Stimulated activated CD8-positive, alpha-beta memory T cell treated with anti-CD3 and anti-CD28 coated beads, Interleukin-15, amount 100 ng/mL, for 1 hour (primary cell): ENCODE measurements around the gene PRPSAP1.

Experiments used
- DNase-seq: peaks from one replicate; pipeline ENCODE4 v3.0.0-alpha.2; 2020; ENCODE audit warnings: low read depth

PRPSAP1 gene, protein sequence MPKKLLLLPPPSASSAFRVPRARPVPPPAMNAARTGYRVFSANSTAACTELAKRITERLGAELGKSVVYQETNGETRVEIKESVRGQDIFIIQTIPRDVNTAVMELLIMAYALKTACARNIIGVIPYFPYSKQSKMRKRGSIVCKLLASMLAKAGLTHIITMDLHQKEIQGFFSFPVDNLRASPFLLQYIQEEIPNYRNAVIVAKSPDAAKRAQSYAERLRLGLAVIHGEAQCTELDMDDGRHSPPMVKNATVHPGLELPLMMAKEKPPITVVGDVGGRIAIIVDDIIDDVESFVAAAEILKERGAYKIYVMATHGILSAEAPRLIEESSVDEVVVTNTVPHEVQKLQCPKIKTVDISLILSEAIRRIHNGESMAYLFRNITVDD

GRCh38 chr17:76353599-76354316, at the start of gene PRPSAP1:
TSS of gene PRPSAP1 (minus strand) at chr17:76353916. CDS start at chr17:76353703, 213 bp downstream.
- DNase-seq: peak; percentile 60

DNA sequence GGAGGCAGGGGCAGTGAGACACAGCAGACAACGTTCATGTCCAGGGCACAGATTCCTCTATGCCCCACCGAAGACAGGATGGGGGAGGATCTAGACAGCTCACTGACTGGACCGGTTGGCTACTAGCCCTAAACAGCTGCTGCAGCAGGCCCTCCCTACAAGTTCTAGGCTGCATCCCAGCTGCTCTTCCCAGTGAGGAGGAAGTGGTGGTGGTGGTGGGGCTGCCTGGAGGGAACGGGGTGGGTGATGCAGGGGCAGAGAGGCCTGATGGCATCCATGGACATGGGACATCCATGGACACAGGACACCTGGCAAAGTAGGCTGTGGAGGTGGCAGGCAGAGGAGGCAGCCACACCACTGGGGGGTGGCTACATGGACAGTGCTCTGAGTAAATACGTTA, 49.0 kb upstream of the PRPSAP1 start:
- no peak for DNase-seq

- no peak for DNase-seq
These were observed 45.8 kb upstream of the PRPSAP1 start for GRCh38 chr17:76399175-76400172.

- DNase-seq: no peak
These were observed 44.9 kb upstream of the PRPSAP1 start for GRCh38 chr17:76398523-76399174.

DNA sequence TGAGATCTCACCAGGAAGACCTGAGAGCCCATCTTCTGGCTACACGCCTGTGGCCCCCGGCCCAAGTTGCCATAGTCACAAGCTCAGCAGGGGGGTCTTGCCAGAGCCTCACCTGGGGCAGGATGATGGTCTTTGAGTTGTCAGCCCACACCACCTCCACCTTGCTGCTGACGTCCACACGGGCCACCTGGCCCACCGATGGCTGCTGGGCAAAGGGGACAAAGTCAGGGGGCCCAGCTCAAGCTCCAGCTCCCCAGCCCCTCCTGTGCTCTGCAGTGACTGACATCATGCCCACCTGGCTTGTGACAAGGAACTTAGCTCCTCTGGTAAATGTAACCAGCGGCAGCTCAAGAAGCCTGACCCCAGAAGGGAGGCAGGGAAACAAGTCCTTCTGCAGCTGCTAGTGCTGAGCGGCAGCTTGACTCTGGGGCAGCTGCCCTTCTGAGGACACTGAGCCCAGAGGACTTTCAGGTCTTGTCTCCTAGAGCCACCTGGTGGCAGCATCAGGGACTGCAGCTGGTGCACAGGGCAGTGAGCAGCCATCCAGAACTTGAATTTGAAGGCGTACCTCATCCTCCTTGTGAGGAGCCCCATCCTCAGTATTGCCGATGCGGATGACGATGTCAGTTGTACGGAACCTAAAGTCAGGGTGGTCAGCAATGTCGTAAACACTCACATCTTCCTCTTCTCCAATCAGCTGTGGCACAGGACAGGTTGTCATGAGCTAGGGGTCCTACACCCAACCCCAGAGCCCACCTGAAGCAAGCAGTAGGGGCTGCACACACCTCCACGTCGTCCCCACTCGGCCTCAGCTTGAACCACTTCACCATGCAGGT, 44.2 kb upstream of the PRPSAP1 start:
- peak; percentile 79 for DNase-seq

GRCh38 chr17:76397184-76397583, 43.5 kb upstream of the PRPSAP1 start:
- DNase-seq: no peak

- DNase-seq: no peak
These were observed 42.3 kb upstream of the PRPSAP1 start for GRCh38 chr17:76395980-76396379.

DNA sequence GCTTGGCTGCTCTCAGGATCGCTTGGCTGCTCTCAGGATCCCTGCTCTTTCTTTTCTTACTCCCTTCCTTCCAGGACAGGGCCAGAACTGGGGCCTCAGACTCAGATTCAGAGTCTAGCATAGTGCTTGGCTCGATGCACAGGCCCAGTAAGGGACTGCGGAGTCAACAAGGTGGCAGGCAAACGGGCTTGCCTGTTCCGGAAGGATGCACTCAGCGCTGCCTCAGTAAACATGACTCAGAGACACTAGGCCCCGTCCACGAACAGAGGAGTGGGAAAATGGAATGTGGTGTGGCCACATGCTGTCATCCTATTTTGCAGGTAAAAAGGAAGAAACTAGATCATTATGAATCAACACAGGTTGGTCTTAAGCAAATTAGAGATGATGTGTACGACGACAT, 40.5 kb upstream of the PRPSAP1 start:
- DNase-seq: no peak

GRCh38 chr17:76391200-76391715, 37.5 kb upstream of the PRPSAP1 start:
- no peak for DNase-seq

GRCh38 chr17:76390003-76390421, 36.3 kb upstream of the PRPSAP1 start:
- no peak for DNase-seq

GRCh38 chr17:76388966-76389888, 35.5 kb upstream of the PRPSAP1 start:
- DNase-seq: no peak

- no peak for DNase-seq
These were observed 33.5 kb upstream of the PRPSAP1 start for GRCh38 chr17:76386966-76387765.

- DNase-seq: peak; percentile 75
These were observed 32.4 kb upstream of the PRPSAP1 start for GRCh38 chr17:76385892-76386786.

DNA sequence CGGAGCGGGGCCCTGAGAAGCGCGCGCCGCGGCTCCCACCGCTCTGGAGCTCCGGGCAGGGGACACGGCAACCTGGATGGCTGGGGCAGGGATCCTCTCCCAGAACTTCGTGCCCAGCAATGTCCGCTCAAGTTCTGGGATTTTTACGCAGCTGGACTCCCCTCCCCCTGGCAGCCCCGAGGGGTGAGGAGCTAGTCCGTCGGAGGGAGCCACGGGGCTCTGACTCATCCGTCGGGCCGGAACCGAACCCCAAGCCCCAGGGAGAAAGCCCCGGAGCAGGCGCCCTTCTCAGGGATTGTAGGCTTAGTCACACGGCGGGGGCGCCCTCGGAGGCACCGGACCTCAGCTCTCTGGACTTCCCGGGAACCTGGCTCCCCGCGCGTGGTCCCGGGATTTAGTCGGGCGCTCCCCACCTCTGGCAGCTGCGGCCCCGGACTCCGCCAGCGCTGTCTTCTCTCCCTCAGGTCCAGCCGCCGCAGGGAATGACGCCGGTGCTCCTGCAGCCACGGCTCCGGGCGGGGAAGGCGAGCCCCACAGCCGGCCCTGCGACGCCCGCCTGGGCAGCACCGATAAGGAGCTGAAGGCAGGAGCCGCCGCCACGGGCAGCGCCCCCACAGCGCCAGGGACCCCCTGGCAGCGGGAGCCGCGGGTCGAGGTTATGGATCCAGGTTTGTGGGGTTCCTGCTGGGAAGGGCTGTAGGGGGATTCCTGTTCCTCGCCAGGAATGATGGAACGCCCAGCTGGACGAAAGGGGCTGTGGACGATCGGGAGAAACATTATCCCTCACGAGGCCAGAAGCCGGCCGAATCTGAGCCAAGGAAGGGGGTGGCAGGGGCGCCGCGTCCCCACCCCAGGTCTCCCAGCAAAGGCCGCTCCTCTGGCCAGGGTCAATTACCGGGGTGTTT, 31.5 kb upstream of the PRPSAP1 start:
- DNase-seq: peak; percentile 7

DNA sequence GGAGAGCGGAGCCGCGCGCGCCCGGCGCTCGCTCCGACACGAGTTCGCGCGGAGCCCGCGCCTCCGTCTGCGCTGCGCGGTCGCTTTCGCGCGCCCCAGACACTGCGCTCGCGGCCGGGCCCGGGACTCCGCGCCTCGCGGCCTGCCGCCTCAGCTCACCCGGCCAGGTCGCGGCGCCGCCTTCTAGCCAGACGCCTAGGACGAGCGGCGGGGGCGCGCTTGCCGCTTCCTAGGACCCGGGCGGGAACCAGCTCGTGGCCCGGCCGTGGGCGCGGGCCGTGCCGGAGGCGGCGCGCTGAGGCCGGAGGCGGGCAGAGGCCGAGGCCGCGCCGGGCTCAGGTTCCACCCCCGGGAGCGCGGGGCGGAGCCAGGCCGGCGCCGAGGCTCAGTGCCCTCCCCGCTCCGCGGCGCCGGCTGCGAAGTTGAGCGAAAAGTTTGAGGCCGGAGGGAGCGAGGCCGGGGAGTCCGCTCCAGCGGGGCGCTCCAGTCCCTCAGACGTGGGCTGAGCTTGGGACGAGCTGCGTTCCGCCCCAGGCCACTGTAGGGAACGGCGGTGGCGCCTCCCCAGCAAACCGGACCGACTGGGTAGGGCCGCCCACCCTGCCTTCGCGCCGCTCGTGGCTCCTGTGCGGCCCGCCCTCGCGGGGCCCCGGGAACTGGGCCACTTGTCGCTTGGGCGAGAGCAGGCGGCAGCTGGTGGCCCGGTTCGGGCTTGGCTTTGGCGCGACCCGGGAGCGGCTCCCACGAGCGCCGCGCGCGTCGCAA, 30.7 kb upstream of the PRPSAP1 start, which contains the start of gene SPHK1:
Gene SPHK1 (plus strand): TSS at position 388 of the 765 bp plus-strand sequence. CDS start 1,036 bp downstream, outside the sequence.
- DNase-seq: peak; percentile 17
